Lower leg skin (tissue), 3 donors: ENCODE measurements around the gene SLC6A13.

Source experiments
- POLR2A ChIP-seq, 2 donors: fragments of 450-650 bp; IDR thresholded peaks; one replicate each; pipeline ENCODE4 v1.6.1; 2016 to 2017; ENCODE audit warnings: antibody characterized with exemption in 2 of 2, mild to moderate bottlenecking in 1 of 2, moderate library complexity in 1 of 2
- TF ChIP-seq, protein P1 (sequence below), 3 donors: fragments of 450-650 bp; IDR thresholded peaks; one replicate each; pipeline ENCODE4 v1.5.1; 2016; ENCODE audit warnings: antibody characterized with exemption in 3 of 3, mild to moderate bottlenecking in 3 of 3, moderate library complexity in 2 of 3

DNA sequence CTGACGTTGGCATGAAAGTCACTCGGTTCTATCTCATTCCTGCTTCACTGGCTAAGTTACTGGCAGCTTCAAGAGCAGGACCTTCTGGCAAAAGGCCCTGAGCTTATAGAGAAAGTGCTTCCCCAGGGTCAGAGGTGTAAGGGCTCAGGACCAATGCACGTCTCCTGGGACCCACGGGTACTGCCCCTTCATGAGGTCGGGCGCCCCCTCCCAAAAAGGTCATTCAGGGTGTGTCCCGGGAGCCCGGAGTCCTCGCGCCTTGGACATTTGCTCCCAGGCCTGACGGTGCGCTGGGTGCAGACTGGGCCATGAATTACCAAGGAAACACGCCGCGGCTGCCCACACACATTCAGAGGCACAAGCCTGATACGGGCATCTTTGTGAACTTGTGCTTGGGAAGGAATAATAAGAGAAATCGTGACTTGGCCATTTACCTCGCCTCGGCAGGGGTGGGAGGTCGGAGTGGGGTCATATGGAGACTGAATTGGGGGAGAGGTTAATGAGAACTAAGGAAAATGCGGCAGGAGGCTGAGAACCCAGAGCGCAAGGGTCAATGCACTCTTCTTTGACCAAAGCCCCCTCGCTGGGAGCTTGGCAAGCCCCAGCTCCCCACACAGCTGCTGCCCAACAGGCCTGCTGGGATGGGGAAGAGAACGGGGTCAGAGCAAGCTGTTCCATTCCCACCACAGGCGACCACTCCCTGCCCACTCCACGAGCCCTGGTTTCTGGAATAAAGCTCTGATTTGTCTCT is 33.0 kb downstream of the SLC6A13 start:
- TF ChIP-seq POLR2A (IDR thresholded peaks at IDR 0.05) = no peak
- TF ChIP-seq, protein P1, sequence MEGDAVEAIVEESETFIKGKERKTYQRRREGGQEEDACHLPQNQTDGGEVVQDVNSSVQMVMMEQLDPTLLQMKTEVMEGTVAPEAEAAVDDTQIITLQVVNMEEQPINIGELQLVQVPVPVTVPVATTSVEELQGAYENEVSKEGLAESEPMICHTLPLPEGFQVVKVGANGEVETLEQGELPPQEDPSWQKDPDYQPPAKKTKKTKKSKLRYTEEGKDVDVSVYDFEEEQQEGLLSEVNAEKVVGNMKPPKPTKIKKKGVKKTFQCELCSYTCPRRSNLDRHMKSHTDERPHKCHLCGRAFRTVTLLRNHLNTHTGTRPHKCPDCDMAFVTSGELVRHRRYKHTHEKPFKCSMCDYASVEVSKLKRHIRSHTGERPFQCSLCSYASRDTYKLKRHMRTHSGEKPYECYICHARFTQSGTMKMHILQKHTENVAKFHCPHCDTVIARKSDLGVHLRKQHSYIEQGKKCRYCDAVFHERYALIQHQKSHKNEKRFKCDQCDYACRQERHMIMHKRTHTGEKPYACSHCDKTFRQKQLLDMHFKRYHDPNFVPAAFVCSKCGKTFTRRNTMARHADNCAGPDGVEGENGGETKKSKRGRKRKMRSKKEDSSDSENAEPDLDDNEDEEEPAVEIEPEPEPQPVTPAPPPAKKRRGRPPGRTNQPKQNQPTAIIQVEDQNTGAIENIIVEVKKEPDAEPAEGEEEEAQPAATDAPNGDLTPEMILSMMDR (IDR thresholded peaks at IDR 0.05) = no peak
